NCI-H1694 treated with DMSO at 0.1 percent for 48 hours (cell line): ENCODE data around the gene SERPINF2.
A peak's percentile ranks its signal among the peaks of the same experiment; 100 is the strongest.
"Not testable (repeated sequence)": the region's sequence is repeated elsewhere in the genome, so short reads cannot be mapped to it uniquely, and the experiment has no call there.

Experiments
- DNase-seq: peaks from one replicate; lab custom pipeline; 2025; lab: John Stamatoyannopoulos, UW

SERPINF2 gene

GRCh38 chr17:1762901-1763898 lies 20.5 kb downstream of the SERPINF2 start:
- DNase-seq = no peak

DNA sequence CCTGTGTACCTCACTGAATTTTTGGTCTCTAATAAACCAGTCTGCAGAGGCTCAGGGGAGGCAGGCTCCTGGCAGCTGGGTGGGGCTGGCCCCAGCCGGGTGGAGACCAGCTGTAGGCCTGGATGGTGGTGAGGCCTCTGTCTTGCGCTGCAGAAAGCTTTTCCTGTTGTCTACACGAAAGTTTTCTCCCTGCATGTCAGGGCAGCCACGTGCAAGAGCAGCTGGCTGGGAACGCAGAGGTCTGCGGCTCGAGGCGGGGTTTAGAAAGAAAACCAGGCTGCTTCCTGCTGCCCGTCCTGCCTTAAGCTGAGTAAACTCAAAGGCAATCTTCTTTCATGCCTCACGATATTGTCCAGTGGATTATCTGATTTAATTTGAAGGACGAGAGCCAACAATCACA lies 21.6 kb downstream of the SERPINF2 start:
- no peak for DNase-seq

DNA sequence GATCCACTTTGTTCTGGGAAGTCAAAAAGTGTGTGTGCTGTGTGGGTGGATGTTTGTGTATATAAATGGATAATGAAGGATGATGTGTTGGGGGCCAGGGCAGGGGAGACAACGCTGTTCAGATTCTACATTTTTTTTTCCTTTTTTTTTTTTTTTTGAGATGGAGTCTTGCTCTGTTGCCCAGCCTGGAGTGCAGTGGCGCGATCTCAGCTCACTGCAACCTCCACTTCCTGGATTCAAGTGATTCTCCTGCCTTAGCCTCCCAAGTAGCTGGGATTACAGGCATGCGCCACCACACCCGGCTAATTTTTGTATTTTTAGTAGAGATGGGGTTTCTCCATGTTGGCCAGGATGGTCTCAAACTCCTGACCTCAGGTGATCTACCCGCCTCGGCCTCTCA lies 22.0 kb downstream of the SERPINF2 start:
- DNase-seq = not testable (repeated sequence)

- no peak for DNase-seq
Observed at GRCh38 chr17:1765576-1765975, 22.9 kb downstream of the SERPINF2 start.

DNA sequence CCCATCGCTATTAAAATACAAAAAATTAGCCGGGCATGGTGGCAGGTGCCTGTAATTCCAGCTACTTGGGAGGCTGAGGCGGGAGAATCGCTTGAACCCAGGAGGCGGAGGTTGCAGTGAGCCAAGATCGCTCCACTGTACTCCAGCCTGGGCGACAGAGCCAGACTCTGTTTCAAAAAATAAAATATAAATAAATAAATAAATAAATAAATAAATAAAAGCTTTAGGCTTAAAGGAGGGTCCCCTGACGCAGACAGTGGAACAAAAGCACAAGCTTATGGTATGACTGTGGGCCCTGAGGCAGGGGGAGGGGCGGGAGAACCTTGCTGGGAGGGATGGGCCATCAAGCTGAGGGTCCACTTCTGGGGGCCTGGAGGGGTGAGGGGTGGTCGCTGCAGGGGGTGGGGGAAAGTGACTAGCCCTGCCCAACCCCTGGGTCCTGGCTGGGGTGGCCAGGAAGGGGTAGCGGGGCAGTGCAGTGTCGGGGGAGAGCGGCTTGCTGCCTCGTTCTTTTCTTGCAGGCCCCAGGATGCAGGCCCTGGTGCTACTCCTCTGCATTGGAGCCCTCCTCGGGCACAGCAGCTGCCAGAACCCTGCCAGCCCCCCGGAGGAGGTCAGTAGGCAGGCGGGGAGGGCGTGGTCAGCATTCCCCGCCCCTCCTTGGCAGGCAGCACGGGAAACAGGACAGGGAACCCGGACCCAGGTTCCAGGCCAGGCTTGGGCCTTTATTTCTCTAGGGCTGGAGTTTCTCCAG lies 23.9 kb downstream of the SERPINF2 start:
- DNase-seq = no peak

- no peak for DNase-seq
Observed at GRCh38 chr17:1767358-1767757, 24.7 kb downstream of the SERPINF2 start.

DNA sequence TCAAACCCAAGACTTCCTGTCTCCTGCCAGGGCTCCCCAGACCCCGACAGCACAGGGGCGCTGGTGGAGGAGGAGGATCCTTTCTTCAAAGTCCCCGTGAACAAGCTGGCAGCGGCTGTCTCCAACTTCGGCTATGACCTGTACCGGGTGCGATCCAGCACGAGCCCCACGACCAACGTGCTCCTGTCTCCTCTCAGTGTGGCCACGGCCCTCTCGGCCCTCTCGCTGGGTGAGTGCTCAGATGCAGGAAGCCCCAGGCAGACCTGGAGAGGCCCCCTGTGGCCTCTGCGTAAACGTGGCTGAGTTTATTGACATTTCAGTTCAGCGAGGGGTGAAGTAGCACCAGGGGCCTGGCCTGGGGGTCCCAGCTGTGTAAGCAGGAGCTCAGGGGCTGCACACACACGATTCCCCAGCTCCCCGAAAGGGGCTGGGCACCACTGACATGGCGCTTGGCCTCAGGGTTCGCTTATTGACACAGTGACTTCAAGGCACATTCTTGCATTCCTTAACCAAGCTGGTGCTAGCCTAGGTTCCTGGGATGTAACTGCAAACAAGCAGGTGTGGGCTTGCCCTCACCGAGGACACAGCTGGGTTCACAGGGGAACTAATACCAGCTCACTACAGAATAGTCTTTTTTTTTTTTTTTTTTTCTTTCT lies 27.3 kb downstream of the SERPINF2 start:
- DNase-seq = peak; percentile 32

DNA sequence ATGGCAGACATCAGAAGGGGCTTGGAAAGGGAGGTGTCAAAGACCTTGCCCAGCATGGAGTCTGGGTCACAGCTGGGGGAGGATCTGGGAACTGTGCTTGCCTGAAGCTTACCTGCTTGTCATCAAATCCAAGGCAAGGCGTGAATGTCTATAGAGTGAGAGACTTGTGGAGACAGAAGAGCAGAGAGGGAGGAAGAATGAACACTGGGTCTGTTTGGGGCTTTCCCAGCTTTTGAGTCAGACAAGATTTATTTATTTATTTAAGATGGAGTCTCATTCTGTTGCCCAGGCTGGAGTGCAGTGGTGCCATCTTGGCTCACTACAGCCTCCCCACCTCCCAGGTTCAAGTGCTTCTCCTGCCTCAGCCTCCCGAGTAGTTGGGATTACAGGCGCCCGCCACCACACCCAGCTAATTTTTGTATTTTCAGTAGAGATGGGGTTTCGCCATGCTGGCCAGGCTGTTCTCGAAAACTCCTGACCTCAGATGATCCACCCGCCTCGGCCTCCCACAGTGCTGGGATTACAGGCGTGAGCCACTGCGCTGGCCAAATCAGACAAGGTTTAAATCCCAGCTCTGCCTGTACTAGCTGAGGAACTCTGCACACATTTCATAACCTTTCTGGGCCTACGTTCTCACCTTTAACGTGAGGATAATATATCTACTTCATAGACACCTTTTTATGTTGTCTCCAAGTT lies 30.5 kb downstream of the SERPINF2 start:
- not testable (repeated sequence) for DNase-seq

DNA sequence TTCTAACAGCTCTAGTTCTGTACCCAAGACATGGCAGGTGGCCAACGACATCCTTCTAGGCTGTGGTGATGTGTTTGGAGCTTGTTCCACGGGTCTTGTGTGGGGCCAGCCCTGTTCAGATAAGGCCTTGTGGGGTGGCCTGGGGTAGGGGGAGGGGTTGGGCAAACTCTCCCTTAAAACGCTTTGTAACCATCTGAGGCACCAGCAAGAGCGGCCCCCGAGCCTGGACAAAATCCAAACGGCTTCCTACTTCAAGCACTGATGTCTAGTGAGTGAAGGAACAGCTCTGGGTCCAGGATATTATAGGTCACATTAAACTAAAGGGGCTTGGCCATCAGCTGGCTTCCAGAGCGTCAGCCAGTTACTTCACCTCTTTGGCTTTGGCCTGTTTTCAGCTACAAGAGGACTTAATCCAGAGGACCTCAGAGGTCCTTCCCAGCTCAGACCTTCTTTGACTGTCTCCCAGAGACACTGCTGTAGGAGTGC lies 31.1 kb downstream of the SERPINF2 start:
- DNase-seq = no peak

- DNase-seq = no peak
Observed at GRCh38 chr17:1774390-1775176, 31.9 kb downstream of the SERPINF2 start.

- no peak for DNase-seq
Observed at GRCh38 chr17:1776328-1776727, 33.7 kb downstream of the SERPINF2 start.

DNA sequence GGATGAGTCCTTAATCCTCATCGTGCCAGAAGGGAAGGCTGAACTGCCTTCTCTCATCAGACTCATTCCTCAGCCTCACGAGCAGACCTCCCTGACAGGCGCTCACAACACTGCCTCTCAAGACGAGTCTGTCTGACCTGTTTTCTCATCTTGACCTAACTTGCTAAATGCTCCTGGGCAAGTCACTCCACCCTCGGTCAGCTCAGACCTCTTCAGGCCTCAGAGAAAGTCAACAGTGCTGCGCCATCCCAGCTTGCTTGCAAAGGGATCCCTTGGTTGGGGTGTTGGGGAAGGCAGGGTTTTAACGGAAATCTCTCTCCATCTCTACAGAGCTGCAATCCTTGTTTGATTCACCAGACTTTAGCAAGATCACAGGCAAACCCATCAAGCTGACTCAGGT lies 34.2 kb downstream of the SERPINF2 start:
- DNase-seq = no peak

DNA sequence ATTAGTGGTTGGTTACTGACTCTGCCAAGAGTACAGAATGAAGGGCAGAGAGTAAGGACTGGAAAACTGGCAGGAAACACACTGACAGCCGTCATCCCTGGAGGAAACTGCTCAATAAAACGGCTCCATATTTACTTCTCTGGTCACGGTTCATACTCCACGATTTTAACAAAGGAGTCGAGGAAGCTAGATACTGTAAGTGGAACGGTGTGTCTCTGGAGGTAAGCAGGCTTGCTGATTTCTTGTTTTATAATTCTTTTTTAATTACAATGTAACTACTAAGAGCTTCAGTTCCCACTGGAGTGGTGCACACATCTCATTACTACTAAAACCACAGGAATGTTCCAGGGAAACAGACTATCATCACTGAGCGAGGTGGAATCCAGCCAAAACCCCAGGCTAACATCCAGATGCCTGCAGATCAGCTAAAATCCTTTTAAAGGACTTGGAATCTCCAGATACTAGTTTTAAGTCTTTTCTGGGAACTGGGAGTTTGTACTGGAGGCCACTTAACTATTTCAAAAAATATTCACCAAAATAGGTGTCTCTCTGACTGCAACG lies 37.0 kb downstream of the SERPINF2 start:
- peak; percentile 35 for DNase-seq

- no peak for DNase-seq
Observed at GRCh38 chr17:1782171-1782567, 39.5 kb downstream of the SERPINF2 start.

DNA sequence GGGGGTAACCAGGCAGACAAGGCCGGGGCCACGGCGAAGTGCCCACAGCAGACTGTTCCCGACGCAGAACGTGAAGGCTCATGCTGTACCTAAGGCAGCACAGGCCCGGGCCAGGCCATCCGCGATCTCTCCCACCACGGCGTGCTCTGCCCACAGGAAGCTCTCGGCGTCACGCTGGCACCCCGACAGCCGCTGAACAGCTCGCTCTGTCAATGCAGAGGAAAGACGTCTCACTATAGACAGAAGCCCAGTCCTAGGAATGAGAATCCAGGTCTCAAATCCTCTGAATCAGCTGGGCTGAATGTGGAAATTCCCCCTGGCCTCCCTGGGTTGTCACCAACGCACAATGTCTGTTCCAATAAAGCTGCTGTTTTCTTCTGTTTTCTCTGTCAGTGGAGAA lies 40.6 kb downstream of the SERPINF2 start:
- DNase-seq = no peak

DNA sequence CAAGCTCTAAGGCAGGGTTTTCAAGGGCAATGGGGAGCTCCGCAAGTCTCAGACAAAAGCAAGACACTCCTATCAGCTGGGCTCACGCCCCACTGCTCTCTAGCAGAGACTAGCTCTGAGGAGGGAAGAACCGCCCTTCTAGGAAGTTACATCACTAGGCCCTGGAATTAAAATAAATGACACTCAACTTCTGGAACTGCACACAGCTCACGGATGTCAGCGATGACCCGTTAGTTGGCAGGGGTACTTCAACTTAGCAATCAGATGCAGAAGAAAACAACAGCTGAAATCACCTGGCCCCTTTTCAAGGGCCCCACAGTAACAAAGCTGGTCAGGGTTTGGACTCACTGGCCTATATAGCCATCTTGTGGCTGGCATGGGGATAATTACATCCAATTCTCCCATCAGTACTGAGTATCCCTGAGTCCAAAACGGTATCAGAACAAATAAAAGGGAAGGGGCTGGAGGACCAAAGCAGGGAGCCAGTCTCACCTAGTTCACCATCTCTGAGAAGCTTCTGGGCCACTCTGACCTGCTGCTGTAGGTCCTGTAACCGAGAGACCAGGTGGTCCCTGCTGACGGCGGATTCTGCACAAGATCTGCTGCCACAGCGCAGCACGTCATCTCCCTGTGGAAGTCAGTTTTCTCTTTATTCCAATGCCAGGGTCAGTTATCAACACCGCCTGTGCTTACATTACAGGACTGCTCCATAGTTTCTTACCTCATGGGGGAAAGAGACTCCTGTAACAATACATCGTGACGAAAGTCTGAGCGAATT lies 41.4 kb downstream of the SERPINF2 start:
- DNase-seq = peak; percentile 22

DNA sequence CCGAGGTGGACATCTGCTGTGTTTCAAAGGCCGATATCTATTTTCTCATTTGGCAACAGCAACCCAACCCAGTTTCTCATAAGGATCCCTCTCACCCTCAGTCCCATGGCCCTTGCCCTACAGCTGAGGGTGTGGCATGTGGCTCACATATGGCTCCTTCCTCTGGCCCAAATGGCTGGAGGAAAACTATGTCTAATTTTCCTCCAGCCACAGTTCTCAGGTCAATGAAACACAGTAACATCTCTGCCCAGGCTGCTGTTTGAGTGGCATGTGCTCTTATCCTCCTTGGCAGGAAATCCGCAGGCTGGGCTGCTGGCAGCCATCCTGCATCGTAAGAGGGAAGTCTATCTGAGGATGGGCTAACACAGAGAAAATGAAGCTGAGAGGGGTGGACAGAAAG lies 43.3 kb downstream of the SERPINF2 start:
- no peak for DNase-seq

DNA sequence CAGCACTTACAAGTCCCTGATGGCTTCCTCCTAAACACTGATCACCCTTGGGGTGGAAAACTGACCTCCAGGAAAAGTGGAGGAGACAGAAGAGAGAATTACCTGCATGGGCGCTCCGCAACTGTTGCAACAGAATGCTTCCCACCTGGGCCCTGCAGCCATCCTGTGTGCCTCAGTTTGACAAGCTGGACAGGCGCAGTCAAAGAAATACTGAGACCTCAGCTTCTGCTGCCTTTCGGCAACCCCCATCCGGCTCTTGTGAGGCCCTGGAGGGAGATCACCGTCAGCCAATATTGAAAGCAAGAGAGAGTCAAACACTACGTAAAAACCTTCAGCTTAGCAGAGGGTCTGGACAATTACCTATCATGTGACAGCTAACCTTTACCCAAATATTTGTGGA lies 44.0 kb downstream of the SERPINF2 start:
- DNase-seq = no peak

- DNase-seq = no peak
Observed at GRCh38 chr17:1787301-1787902, 44.7 kb downstream of the SERPINF2 start.
